SIG-M5 treated with dmso at 0.1 percent for 504 hours (cell line): ENCODE results near the gene OGFOD2.

Experiments used
- DNase-seq: peaks from one replicate; lab custom pipeline; 2025; ENCODE audit not compliant: unreplicated experiment; lab: John Stamatoyannopoulos, UW

OGFOD2 gene

GRCh38 chr12:122988036-122988435, 13.0 kb downstream of the OGFOD2 start:
- DNase-seq: no peak

GRCh38 chr12:122988612-122989212, 13.7 kb downstream of the OGFOD2 start:
- DNase-seq: no peak

- DNase-seq: no peak
Measured at GRCh38 chr12:122989225-122989839, 14.3 kb downstream of the OGFOD2 start.

- no peak for DNase-seq
Measured at GRCh38 chr12:122989874-122990419, 14.9 kb downstream of the OGFOD2 start.

GRCh38 chr12:122990561-122990960, 15.5 kb downstream of the OGFOD2 start:
- DNase-seq: no peak

- DNase-seq: no peak
Measured at GRCh38 chr12:122990961-122991622, 16.0 kb downstream of the OGFOD2 start.

GRCh38 chr12:122991623-122992275, 16.7 kb downstream of the OGFOD2 start:
- DNase-seq: no peak

- DNase-seq: no peak
Measured at GRCh38 chr12:122992386-122992785, 17.3 kb downstream of the OGFOD2 start.

GRCh38 chr12:122994140-122994675, 19.2 kb downstream of the OGFOD2 start:
- DNase-seq: no peak

GRCh38 chr12:122994781-122995502, 19.9 kb downstream of the OGFOD2 start:
- no peak for DNase-seq

GRCh38 chr12:122995503-122996187, 20.6 kb downstream of the OGFOD2 start:
- DNase-seq: no peak

- DNase-seq: no peak
Measured at GRCh38 chr12:122996188-122996601, 21.2 kb downstream of the OGFOD2 start.

- DNase-seq: no peak
Measured at GRCh38 chr12:122996621-122997342, 21.7 kb downstream of the OGFOD2 start.

GRCh38 chr12:122997343-122998250, 22.6 kb downstream of the OGFOD2 start:
- no peak for DNase-seq

GRCh38 chr12:122998316-122998715, 23.3 kb downstream of the OGFOD2 start:
- DNase-seq: no peak

GRCh38 chr12:122999196-122999946, 24.3 kb downstream of the OGFOD2 start:
- DNase-seq: no peak

- no peak for DNase-seq
Measured at GRCh38 chr12:122999986-123000420, 25.0 kb downstream of the OGFOD2 start.

- DNase-seq: no peak
Measured at GRCh38 chr12:123000578-123000977, 25.5 kb downstream of the OGFOD2 start.
